ENCODE measurements around the gene PTPN13.
A peak's percentile ranks its signal among the peaks of the same experiment; 100 is the strongest.

Gene PTPN13

DNA sequence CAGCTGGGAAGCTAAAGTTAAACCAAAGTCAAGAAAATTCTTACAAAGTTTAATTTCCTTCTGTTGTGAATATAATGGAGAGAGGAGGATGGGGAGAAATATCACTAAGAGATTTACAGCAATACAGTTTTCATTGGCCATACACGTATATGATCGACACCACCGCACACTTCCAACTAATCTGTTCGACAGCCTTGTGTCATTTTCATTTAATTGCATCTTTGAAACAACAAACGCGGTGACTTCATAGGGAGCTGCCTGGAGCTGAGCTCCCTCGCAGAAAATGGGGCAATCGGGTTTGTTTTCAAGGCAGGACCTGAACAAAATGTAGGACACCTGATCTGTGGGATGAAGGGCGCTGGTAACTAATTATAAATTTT lies 1.3 kb downstream of the PTPN13 start:
- Histone ChIP-seq H3K4me3 (ENCODE audit: severe bottlenecking) (peak overlapping the region; percentile 53), H3K27me3 (ENCODE audit: insufficient read depth, poor library complexity, severe bottlenecking) (no peaks in the 10 kb centered on the region), H3K9me3 (ENCODE audit: severe bottlenecking) (no peaks in the 10 kb centered on the region), H3K36me3 (ENCODE audit: low read depth) (no peaks in the 10 kb centered on the region), H3K27ac (ENCODE audit: poor library complexity, severe bottlenecking) (peak overlapping the region; percentile 77), H3K4me1 (ENCODE audit: insufficient read depth, poor library complexity, severe bottlenecking) (peaks cover 45% of the 10 kb centered on the region)
- ATAC-seq (ENCODE audit: low read depth): no peak
- TF ChIP-seq, protein P1, sequence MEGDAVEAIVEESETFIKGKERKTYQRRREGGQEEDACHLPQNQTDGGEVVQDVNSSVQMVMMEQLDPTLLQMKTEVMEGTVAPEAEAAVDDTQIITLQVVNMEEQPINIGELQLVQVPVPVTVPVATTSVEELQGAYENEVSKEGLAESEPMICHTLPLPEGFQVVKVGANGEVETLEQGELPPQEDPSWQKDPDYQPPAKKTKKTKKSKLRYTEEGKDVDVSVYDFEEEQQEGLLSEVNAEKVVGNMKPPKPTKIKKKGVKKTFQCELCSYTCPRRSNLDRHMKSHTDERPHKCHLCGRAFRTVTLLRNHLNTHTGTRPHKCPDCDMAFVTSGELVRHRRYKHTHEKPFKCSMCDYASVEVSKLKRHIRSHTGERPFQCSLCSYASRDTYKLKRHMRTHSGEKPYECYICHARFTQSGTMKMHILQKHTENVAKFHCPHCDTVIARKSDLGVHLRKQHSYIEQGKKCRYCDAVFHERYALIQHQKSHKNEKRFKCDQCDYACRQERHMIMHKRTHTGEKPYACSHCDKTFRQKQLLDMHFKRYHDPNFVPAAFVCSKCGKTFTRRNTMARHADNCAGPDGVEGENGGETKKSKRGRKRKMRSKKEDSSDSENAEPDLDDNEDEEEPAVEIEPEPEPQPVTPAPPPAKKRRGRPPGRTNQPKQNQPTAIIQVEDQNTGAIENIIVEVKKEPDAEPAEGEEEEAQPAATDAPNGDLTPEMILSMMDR (IDR thresholded peaks at IDR 0.05; ENCODE audit: poor library complexity, severe bottlenecking): no peak
- no peak for DNase-seq (ENCODE audit: low spot score)

DNA sequence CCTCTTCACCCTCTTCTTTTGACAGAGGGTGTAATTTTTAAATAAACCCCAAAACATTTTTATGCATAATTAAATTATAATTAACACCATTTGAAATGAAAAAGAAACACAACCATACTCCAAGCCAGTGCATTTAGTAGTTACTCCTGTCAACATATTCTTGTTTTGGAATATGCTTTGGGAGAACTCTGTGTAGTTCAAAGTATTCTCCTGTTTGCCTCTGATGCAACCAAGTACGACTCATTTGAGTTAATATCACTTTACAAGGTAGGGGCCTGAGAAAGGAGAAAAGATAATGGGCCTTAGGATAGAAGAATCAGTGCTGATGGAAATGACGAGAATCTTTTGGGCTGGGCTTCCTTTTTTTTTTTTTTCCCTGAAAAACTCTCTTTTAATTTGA lies 2.7 kb downstream of the PTPN13 start:
- DNase-seq (ENCODE audit: low spot score): no peak
- no peak for ATAC-seq (ENCODE audit: low read depth)
- peak overlapping the region; percentile 53 for H3K4me3 ChIP-seq (ENCODE audit: severe bottlenecking)
- H3K27me3 ChIP-seq (ENCODE audit: insufficient read depth, poor library complexity, severe bottlenecking): no peaks in the 10 kb centered on the region
- H3K4me1 ChIP-seq (ENCODE audit: insufficient read depth, poor library complexity, severe bottlenecking): peaks cover 50% of the 10 kb centered on the region
- no peaks in the 10 kb centered on the region for H3K9me3 ChIP-seq (ENCODE audit: severe bottlenecking)
- no peaks in the 10 kb centered on the region for H3K36me3 ChIP-seq (ENCODE audit: low read depth)
- H3K27ac ChIP-seq (ENCODE audit: poor library complexity, severe bottlenecking): peak overlapping the region; percentile 77
- TF ChIP-seq, protein P1 (IDR thresholded peaks at IDR 0.05; ENCODE audit: poor library complexity, severe bottlenecking): no peak

- Histone ChIP-seq H3K27me3 (ENCODE audit: insufficient read depth, poor library complexity, severe bottlenecking) (no peaks in the 10 kb centered on the region), H3K4me1 (ENCODE audit: insufficient read depth, poor library complexity, severe bottlenecking) (peaks cover 50% of the 10 kb centered on the region), H3K27ac (ENCODE audit: poor library complexity, severe bottlenecking) (no peak overlapping the region), H3K4me3 (ENCODE audit: severe bottlenecking) (no peak overlapping the region), H3K36me3 (ENCODE audit: low read depth) (no peaks in the 10 kb centered on the region; the same call in 1 of the 2 replicates), H3K9me3 (ENCODE audit: severe bottlenecking) (no peaks in the 10 kb centered on the region)
- ATAC-seq (ENCODE audit: low read depth): 0 out of 3 replicates have a peak, but pooled peaks have one; percentile 25
- no peak for DNase-seq (ENCODE audit: low spot score)
- TF ChIP-seq, protein P1 (IDR thresholded peaks at IDR 0.05; ENCODE audit: poor library complexity, severe bottlenecking): no peak
Observed at GRCh38 chr4:86600007-86600653, 6.0 kb downstream of the PTPN13 start.

- Histone ChIP-seq H3K27me3 (ENCODE audit: insufficient read depth, poor library complexity, severe bottlenecking) (no peaks in the 10 kb centered on the region), H3K36me3 (ENCODE audit: low read depth) (no peaks in the 10 kb centered on the region; the same call in 1 of the 2 replicates), H3K27ac (ENCODE audit: poor library complexity, severe bottlenecking) (no peak overlapping the region), H3K4me3 (ENCODE audit: severe bottlenecking) (no peak overlapping the region), H3K4me1 (ENCODE audit: insufficient read depth, poor library complexity, severe bottlenecking) (peaks cover 37% of the 10 kb centered on the region), H3K9me3 (ENCODE audit: severe bottlenecking) (no peaks in the 10 kb centered on the region)
- DNase-seq (ENCODE audit: low spot score) (no peak), ATAC-seq (ENCODE audit: low read depth) (no peak)
- TF ChIP-seq, protein P1 (IDR thresholded peaks at IDR 0.05; ENCODE audit: poor library complexity, severe bottlenecking): no peak
Observed at GRCh38 chr4:86603311-86603885, 9.3 kb downstream of the PTPN13 start.

GRCh38 chr4:86606809-86607208 lies 12.7 kb downstream of the PTPN13 start:
- DNase-seq (ENCODE audit: low spot score) (no peak), ATAC-seq (ENCODE audit: low read depth) (no peak)
- no peaks in the 10 kb centered on the region for H3K27me3 ChIP-seq (ENCODE audit: insufficient read depth, poor library complexity, severe bottlenecking)
- no peak overlapping the region for H3K27ac ChIP-seq (ENCODE audit: poor library complexity, severe bottlenecking)
- H3K4me3 ChIP-seq (ENCODE audit: severe bottlenecking): no peak overlapping the region
- TF ChIP-seq, protein P1 (IDR thresholded peaks at IDR 0.05; ENCODE audit: poor library complexity, severe bottlenecking): no peak
- H3K9me3 ChIP-seq (ENCODE audit: severe bottlenecking): no peaks in the 10 kb centered on the region
- H3K36me3 ChIP-seq (ENCODE audit: low read depth): peaks cover 5% of the 10 kb centered on the region; the same call in 1 of the 2 replicates
- H3K4me1 ChIP-seq (ENCODE audit: insufficient read depth, poor library complexity, severe bottlenecking): peaks cover 17% of the 10 kb centered on the region

Measured in RWPE2 (cell line).